Stimulated activated CD4-positive, alpha-beta T cell treated with anti-CD3 and anti-CD28 coated beads, Interleukin-2, amount 100 ng/mL, for 4 hours (primary cell): ENCODE measurements around the gene TRAPPC3.
A peak's percentile ranks its signal among the peaks of the same experiment; 100 is the strongest.

Source experiments
- DNase-seq: peaks from one replicate; pipeline ENCODE4 v3.0.0-alpha.2; 2020; ENCODE audit warnings: low read depth

The TRAPPC3 gene

GRCh38 chr1:36151134-36151844 lies 2.0 kb upstream of the TRAPPC3 start:
- DNase-seq, result no peak

GRCh38 chr1:36150296-36151133 lies 1.2 kb upstream of the TRAPPC3 start:
- peak; percentile 51 for DNase-seq

DNA sequence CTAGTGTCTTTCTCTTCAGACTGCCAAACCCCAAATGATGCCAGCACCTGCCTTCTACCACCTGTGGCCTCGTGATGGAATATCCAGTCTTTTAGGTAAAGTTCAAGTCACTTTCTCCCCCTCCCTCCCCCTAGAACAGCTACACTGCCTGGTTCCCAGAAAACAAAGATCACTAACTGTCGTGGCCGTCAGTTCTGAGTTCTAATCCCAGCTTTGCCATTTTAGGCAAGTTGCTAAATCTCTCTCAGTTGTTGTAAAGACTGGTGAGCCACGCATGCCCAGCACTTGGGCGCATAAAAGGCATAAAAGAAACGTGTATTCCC lies 648 bp upstream of the TRAPPC3 start:
- DNase-seq, result no peak

DNA sequence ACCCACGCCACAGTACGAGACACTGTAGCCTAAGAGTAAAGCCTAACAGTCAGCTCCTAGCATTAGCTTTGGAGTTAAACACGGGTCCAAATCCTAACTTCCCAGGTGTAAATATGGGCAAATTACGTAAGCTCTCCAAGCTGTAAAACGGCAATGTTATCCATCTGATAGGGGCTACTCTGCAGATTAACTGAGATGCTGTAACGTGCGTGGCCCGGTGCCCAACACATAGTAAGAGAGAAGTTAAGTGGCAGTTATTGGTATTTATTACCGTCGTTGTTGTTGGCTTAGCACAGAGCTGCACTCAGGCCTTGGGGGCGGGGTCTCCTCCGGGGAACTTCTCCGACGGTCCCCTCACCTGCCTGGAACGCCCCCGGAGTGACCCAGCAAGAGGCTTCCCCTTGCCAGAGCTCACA lies 457 bp downstream of the TRAPPC3 start:
- no peak for DNase-seq

GRCh38 chr1:36144413-36144812 lies 4.9 kb downstream of the TRAPPC3 start:
- DNase-seq, result no peak

GRCh38 chr1:36143424-36143823 lies 5.9 kb downstream of the TRAPPC3 start:
- no peak for DNase-seq

- no peak for DNase-seq
Observed at GRCh38 chr1:36142121-36142520, 7.2 kb downstream of the TRAPPC3 start.

DNA sequence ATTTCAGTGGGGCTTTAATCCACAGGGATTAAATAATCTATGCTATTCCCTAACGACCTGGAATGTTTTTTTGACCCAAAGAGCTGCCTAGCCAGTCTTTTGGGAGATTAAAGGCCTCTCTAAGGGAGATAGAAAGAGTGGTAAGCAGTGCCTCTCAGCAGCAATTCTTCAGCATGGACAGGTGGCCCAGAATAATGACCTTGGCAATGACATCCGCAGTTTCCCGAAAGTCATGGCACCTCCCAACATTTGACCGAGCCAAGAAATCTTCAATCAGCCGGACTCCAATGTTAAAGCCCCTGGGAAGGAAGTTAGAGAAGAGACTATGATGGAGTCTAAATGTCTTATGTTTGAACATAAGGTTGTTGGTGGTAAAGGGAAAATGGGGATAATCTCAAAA lies 9.8 kb downstream of the TRAPPC3 start:
- no peak for DNase-seq

DNA sequence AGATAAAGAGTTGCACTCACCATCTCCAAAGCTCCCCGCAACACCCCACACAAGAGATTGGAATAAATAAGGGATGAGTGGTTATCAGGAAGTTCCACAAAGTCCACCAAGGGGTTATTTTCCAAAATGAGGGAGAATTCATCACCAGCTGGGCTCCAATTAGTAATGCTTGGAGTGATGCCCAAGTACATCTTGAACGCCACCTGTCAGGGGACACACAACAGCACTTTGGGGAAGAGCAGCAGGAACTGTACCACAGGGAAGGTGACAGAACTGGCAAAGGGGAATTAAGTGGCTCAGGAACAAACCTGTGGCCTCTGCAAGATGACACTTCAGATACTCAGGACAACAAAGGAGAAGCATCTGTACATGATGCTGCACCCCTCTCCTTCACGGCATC lies 11.5 kb downstream of the TRAPPC3 start:
- no peak for DNase-seq

DNA sequence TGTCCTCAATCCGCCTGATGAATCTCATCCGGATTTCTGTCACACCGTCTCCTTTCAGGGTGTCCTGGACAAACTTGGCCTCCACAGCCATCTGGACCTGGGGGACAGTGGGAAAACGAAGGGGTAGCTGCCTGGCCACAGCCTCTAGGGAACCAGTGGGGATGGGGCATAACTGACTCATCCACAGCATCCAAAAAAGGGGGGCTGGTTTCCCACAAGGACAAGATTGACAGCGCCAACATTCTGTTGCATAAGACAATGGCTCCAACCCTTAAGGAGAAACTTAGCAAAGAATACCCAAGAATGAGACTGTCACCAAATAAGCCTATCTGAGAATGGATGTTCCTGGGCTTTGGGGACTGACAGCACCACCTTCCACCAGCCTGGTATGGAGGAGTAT lies 12.1 kb downstream of the TRAPPC3 start:
- no peak for DNase-seq

DNA sequence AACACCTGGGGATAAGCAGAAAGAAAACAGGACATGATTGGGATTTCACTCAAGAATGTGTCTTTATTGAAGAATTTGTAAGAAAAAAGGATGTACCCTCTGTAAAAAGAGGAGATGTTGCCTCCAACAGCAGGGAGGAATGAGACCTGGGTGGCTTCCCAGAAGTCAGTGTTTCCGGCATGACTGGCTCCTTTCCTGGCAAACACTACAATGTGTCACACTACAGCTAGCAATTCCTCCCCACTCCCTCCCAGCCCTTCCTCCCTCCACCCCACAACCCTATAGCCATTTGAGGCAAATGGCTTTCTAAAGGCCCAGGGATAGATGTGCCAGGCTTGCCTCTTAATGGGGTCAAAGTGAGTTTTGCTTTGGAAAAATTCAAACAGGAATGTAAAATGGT lies 12.8 kb downstream of the TRAPPC3 start:
- no peak for DNase-seq

GRCh38 chr1:36135796-36136195 lies 13.5 kb downstream of the TRAPPC3 start:
- no peak for DNase-seq

GRCh38 chr1:36135330-36135667 lies 14.0 kb downstream of the TRAPPC3 start:
- DNase-seq, result no peak

GRCh38 chr1:36134505-36135329 lies 14.6 kb downstream of the TRAPPC3 start:
- no peak for DNase-seq

GRCh38 chr1:36134031-36134430 lies 15.3 kb downstream of the TRAPPC3 start:
- no peak for DNase-seq

- DNase-seq, result no peak
Observed at GRCh38 chr1:36133484-36133883, 15.8 kb downstream of the TRAPPC3 start.

DNA sequence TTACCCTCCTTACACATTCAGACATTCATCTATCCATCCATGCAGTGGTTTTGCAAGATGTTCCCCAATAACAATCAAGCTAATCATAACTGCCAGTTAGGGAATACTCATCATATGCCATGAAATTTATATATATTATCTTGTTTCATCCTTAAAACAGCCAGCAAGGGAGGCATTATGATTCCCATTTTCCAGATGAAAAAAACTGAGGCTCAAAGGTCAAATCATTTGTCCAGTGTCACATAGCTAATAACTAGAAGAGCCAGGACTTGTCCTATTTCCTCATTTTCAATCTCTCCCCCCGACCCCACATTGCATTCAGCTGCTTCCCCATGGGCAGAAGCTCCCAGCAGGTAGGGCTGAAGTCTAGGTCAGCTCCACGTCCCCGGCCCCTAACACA lies 17.3 kb downstream of the TRAPPC3 start:
- DNase-seq, result no peak

DNA sequence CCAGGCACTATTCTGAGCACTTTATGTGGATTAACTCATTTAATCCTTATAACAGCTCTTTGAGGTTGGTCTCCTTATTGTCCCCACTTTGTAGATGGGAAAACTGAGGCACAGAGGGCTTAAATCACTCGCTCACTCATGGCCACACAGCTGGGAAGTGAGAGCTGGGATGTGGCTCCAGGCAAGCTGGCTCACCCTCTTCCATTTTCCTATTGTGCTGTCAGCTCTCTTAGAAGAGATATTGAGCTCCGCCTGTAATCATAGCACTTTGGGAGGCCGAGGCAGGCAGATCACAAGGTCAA lies 20.4 kb downstream of the TRAPPC3 start:
- no peak for DNase-seq

- DNase-seq, result no peak
Observed at GRCh38 chr1:36128126-36128904, 21.0 kb downstream of the TRAPPC3 start.

- DNase-seq, result peak; percentile 24
Observed at GRCh38 chr1:36126797-36127500, 22.3 kb downstream of the TRAPPC3 start.

DNA sequence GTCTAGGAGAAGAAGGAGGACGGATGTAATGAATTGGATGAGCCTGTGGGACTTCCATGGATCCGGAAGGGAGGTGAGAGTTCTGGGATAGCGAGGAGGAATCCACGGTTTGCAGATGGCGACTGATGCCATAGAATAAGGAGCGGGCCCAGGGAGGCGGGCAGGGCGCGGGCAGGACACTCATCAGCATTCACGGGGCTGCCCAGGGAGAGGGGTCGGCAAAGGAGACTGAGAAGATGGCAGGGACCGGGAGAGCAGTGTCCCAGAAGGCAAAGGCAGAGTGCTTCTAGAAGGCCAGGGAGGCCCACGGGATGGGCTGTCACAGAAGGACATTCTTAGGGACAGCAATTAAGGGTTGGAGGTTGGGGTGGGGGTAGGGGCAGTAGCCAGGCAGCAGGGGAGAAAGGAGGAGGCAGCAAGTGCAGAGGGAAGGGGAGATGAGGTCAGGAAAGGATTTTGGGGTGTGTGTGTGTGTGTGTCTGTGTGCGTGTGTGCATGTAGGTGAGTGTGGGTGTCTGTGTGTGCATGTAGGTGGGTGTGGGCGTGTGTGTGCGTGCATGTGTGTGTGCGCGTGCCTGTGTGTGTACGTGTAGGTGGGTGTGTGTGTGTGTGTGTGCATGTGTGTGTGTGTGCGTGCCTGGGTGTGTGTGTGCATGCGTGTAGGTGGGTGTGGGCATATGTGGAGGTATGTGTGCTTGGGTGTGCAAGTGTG lies 23.1 kb downstream of the TRAPPC3 start:
- DNase-seq, result no peak
